ENCODE data around the gene SMIM7.
"Not testable (repeated sequence)": the region's sequence is repeated elsewhere in the genome, so short reads cannot be mapped to it uniquely, and the experiment has no call there.

Gene SMIM7

DNA sequence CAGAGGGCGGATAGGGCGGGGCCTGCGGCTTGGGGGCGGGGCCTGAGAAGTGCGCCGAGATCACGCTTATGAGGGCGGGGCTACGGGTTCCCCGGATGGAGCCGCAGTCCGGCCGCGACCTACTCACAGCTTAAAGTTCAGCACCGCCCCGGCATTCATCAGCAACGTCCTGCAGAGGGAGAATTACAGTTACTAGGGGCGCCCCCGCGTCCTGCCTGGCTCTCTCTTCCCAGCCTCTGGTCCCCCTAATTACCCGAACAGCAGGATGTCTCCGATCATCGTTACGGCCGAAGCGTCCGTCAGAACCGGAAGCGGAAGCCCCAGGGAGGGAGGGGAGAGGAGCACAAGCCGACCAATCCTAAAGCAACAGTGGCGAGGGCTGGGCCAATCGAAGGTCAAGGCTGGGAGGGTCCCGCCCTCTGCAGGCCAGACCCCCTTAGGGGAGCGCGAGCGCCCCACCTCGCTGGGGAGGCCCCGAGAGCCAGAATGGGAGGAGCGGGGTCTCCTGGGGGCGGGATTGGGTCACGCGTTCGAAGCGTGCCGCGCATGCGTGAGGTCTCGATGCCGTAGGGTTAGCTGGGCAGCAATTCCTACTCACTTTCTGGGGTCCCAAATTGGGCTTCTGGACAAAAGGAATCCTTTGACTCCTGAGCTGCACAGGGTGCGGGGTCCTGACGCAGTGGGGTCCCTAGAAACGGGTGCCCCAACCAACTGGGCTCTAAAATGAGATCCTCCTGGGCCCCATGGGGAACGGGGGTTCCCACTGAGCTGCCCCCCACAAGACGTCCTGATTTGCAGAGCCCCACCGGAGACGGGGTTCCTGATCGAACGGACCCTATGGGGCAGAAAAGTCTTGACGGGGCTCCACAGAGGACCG, at the start of gene SMIM7:
SMIM7 (minus strand) TSS at position 313 of the 877 bp plus-strand sequence; CDS start at position 279, 34 bp downstream.
- DNase-seq (ENCODE audit: low read depth in 2 of 2), result peak; percentile 96 to 97

GRCh38 chr19:16703677-16704076, 43.7 kb upstream of the SMIM7 start:
- DNase-seq (ENCODE audit: low read depth in 2 of 2), result no peak

- DNase-seq (ENCODE audit: low read depth in 2 of 2), result no peak
Measured at GRCh38 chr19:16702123-16702522, 42.2 kb upstream of the SMIM7 start.

DNA sequence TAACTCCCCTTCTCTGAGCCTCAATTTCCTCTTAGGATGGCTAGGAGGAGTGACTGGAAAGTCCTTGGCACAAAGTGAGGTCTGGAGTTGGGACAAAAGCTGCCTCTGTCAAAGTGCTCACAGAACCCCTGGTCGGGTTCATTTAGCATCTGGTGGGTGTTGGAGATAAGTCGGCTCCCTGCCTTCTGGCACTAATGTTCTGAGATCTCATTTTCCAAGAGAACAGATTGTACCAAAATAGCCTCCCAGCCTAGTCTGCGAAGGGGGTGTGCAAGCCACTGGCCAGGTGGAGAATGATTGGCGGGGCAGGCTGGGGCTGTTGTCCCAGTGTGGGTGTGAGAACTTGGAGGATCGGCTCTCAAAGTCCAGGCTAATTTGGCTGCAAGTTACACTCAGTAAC, 39.0 kb upstream of the SMIM7 start:
- DNase-seq (ENCODE audit: low read depth in 2 of 2), result no peak

DNA sequence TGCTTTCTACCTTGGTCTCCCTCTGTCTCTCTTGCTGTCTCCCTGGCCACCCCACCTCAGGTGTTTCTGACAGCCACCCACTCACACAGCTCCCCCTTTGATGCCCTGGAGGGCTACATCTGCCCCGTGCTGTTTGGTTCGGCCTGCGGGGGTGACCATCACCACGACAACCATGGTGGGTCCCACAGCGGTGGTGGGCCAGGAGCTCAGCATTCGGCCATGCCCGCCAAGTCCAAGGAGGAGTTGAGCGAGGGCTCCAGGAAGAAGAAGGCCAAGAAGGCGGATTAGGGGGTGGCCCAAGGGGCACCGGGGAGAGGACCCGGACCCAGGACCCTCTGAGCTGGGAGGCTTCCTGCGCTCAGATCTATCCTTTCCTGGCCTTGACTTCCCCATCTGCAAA, 28.1 kb upstream of the SMIM7 start:
- no peak for DNase-seq (ENCODE audit: low read depth in 2 of 2)

GRCh38 chr19:16684216-16684615, 24.3 kb upstream of the SMIM7 start:
- no peak for DNase-seq (ENCODE audit: low read depth in 2 of 2)

- DNase-seq (ENCODE audit: low read depth in 2 of 2), result no peak
Measured at GRCh38 chr19:16682539-16682938, 22.6 kb upstream of the SMIM7 start.

- DNase-seq (ENCODE audit: low read depth in 2 of 2), result no peak
Measured at GRCh38 chr19:16679811-16680210, 19.9 kb upstream of the SMIM7 start.

GRCh38 chr19:16678498-16678897, 18.6 kb upstream of the SMIM7 start:
- no peak for DNase-seq (ENCODE audit: low read depth in 2 of 2)

DNA sequence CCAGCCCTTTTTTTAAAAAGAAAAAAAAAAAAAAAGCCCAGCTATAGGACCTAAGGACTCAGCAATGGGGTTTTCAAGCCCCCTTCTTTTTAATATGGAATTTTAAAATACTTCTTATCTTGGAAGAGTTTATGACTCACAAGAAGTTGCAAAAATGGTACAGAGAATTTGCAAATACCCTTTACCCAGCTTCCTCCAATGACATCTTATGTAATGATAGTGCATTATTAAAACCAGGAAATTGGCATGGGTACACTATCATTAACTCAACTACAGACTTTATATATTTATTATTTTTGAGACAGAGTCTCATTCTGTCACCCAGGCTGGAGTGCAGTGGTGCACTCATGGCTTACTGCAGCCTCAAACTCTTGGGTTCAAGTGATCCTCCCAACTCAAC, 17.1 kb upstream of the SMIM7 start:
- DNase-seq (ENCODE audit: low read depth in 2 of 2), result no peak

- DNase-seq (ENCODE audit: low read depth in 2 of 2), result no peak
Measured at GRCh38 chr19:16676101-16676798, 16.3 kb upstream of the SMIM7 start.

DNA sequence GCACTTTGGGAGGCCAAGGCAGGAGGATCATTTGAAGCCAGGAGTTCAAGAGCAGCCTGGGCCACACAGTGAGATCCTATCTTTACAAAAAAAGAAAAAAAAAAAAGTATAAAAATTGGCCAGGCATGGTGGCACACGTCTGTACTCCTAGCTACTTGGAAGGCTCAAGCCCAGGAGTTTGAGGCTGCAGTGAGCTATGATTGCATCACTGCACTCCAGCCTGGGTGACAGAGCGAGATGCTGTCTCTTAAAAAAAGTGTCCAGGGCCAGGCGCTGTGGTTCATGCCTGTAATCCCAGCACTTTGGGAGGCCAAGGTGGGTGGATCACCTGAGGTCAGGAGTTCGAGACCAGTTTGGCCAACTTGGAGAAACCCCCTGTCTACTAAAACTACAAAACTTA, 13.9 kb upstream of the SMIM7 start:
- not testable (repeated sequence) for DNase-seq (ENCODE audit: low read depth in 2 of 2)

- DNase-seq (ENCODE audit: low read depth in 2 of 2), result no peak
Measured at GRCh38 chr19:16673231-16673630, 13.3 kb upstream of the SMIM7 start.

DNA sequence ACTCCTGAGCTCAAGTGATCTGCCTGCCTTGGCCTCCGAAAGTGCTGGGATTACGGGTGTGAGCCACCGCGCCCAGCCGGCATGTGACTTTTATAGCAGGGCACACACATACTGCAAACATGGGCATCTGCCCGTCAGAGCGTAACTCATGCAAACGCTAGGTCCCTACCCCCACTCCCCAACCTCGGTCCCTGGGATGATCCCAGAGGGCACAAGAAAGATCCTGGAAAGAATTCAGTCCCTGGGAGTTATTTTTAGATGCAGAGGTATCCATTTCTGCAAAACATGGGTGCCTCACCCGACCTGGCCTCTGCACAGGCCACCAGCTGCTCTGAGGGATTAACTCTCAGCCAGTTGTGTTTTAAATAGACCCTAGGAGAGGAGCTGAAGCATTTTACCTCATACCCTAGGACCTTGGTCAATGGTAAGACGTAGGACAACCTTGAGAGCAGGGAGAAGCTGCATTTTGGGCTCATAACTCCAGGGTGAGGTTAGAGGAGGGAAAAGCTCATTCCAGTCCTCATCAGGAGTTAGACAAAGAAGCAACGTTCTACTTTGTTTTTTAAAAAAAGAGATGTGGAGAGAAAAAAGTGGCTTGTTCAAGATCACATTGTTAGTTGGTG, 11.8 kb upstream of the SMIM7 start:
- no peak for DNase-seq (ENCODE audit: low read depth in 2 of 2)

GRCh38 chr19:16670291-16670690, 10.3 kb upstream of the SMIM7 start:
- DNase-seq (ENCODE audit: low read depth in 2 of 2), result no peak

GRCh38 chr19:16668702-16669101, 8.8 kb upstream of the SMIM7 start:
- DNase-seq (ENCODE audit: low read depth in 2 of 2), result not testable (repeated sequence)

DNA sequence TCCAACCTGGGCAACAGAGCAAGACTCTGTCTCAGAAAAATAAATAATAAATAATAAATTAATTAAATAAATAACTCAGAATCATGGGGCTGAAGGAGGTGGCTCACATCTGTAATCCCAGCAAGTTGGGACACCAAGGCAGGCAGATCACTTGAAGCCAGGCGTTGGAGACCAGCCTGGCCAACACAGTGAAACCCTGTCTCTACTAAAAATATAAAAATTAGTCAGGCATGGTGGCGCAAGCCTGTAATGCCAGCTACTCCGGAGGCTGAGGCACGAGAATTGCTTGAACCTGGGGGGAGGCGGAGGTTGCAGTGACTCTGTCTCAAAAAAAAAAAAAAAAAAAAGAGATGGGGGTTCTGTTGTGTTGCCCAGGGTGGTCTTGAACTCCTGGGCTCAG, 8.2 kb upstream of the SMIM7 start:
- no peak for DNase-seq (ENCODE audit: low read depth in 2 of 2)

DNA sequence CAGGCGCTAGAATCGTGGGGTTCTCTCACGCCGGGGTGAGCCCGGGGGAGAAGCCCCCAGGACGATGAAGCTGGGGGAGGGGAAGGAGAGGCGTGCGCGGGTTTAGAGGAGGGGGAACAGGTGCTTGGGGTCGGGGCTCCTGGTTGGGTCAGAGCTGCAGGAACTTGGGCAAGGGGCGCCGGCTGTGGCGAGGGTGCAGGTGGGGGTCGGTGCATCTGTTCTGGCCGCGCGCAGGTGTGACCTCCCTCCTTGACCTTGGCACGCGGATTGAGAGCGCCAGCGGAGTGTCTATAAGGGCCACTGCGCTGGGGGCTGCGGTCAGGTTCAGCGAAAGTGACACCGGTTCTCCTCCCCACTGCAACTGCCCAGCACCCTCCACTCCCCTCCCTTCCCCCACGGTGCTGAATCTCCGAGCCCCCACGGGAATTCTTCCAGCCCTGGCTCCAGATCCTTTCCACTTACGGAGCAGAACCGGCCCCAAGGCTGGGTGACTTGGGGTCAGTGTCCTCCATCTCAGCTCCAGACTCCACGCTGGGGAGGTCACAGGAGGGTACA, 1.6 kb upstream of the SMIM7 start:
- DNase-seq (ENCODE audit: low read depth in 2 of 2), result no peak

DNA sequence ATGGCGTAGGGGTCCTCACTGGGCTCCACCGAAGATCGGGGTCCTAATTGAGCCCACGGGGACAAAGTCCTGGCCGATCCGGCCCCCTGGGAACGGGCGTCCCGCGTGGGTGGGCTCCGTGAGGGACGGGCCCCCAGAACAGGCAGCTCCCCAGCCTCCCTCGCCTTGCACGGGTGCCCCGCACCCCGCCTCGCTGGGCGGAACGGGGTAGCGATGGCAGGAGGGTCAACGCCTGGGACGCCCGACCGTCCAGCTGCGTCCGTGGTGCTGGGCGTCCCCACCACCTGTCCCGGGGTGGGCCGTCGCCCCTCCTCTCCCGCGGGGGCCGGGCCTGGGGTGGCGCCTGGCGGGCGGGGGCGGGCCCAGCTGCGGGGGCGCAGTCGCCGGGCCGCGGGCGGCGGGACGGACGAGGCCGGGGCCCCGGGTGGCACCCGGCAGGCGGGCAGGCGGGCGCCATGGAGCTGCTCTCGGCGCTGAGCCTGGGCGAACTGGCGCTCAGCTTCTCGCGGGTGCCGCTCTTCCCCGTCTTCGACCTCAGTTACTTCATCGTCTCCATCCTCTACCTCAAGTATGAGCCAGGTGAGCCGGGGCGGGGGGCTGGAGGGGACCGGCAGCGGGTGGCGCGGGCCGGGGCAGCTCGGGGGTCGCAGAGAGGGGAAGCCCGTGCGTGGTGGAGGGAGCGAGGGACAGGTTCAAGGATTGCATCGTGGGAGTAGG, 977 bp upstream of the SMIM7 start, which contains the start of gene TMEM38A:
TMEM38A (plus strand) TSS at position 377 of the 717 bp plus-strand sequence; CDS start at position 456, 79 bp downstream.
- DNase-seq (ENCODE audit: low read depth in 2 of 2), result peak; percentile 21 to 43

- DNase-seq (ENCODE audit: low read depth in 2 of 2), result no peak
Measured at GRCh38 chr19:16659464-16659831, 496 bp downstream of the SMIM7 start.

- no peak for DNase-seq (ENCODE audit: low read depth in 2 of 2)
Measured at GRCh38 chr19:16657384-16657783, 2.6 kb downstream of the SMIM7 start.

DNA sequence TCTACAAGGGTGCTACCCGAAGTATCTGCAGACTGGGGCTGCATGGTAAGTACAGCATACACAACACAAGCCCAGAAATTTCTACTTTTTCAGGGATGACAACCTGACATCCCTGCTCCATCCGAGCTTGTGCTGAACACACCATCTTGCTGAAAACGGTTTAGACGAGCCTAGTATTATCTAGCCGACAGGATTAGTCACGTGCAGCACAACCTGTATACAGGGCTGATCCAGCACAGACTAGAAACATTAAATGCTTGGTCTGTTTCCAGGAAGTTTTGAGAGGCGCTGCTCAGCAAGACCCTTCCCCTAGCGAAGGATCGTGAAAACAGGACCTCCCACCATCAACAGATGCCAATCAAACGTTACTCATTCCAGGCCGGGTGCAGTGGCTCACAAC, 4.2 kb downstream of the SMIM7 start:
- DNase-seq (ENCODE audit: low read depth in 2 of 2), result no peak
